T-helper 17 cell (primary cell): ENCODE measurements around the gene SSC5D. TPM values are rescaled to one million over a fixed set of nuclear protein-coding genes. Genes with fewer than 3 reads are reported as not detected.
"Not testable (repeated sequence)": the region's sequence is repeated elsewhere in the genome, so short reads cannot be mapped to it uniquely, and the experiment has no call there.

Experiments used
- ATAC-seq: fragments of 150-1000 bp; cut with Tn5 transposase; 2 replicates; pipeline ENCODE4 v1.10.0; 2021; ENCODE audit warnings: mild to moderate bottlenecking, moderate library complexity
- DNase-seq, 3 donors: peaks; one replicate each; pipeline versions ENCODE4 v3.0.0 to v3.0.0-alpha.2; 2020 to 2021
- H3K9me3 ChIP-seq: one replicate; pipeline ENCODE4 v1.7.0; 2013; ENCODE audit warnings: low read length, mild to moderate bottlenecking; ENCODE audit not compliant: control insufficient read depth, poor library complexity, severe bottlenecking
- H3K27ac Mint-ChIP-seq: one replicate; pipeline ENCODE4 v1.8.0; 2022; ENCODE audit warnings: mild to moderate bottlenecking, moderate library complexity, mixed read lengths
- H3K27me3 Mint-ChIP-seq: one replicate; pipeline ENCODE4 v1.8.0; 2022; ENCODE audit warnings: mixed read lengths
- H3K36me3 Mint-ChIP-seq: one replicate; pipeline ENCODE4 v1.8.0; 2022; ENCODE audit warnings: low read depth, mixed read lengths
- H3K4me1 Mint-ChIP-seq: one replicate; pipeline ENCODE4 v1.8.0; 2022; ENCODE audit warnings: mild to moderate bottlenecking, mixed read lengths
- H3K4me3 Mint-ChIP-seq: one replicate; pipeline ENCODE4 v1.8.0; 2022; ENCODE audit warnings: mild to moderate bottlenecking, moderate library complexity, mixed read lengths
- total RNA-seq, 4 donors: library from RNA in 2 of 4; stranded (reverse) in 2 of 4; gene quantifications; one replicate each; pipeline ENCODE4 v1.2.3 and lab custom pipeline; 2022 to 2026

SSC5D gene
- total RNA-seq (under 1 TPM; 0.08 to 0.47 TPM), total RNA-seq (lab: John Stamatoyannopoulos, UW) (0.12 to 0.45 reads per million in 2 donors)

DNA sequence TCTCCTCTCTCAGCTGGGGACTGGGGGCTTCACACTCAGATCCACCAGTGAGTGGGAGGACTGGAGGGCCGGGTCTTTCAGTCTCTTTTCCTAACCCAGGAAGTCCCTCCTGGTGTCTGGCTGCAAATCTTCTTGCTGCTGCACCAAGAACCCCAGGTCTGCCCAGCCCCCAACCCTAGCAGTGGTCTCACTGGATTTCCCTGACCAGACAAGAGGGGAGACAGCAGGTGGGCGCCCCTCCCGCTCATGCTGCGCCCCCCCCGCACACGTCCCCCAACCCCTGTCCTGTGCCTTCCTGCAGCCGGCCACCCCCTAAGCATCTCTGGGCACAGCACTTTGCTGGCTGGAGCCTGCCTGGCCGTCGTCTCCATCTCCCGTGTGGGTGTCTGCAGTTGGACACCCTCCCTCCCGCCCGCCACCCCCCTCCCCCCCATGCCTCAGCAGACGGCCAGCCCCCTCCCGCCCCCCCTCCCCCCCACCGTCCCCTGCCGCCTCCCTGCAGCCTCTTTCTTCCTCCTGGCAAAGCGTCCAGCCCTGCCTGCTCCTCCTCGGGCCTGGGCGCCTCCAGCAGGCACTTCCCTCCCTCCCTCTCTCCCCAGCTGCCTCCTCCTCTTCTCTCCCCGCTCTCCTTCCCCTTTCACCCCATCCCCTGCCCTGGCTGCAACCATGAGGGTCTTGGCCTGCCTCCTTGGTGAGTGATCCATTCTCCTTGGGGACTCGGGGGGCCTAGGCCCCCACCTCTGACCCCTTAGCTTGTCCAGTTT lies at the start of gene SSC5D:
SSC5D (plus strand) TSS at position 513 of the 764 bp plus-strand sequence; CDS start at position 667, 154 bp downstream.
- Mint-ChIP-seq H3K36me3 (no peaks in the 10 kb centered on the region), H3K4me3 (peak within 1 kb of the TSS; percentile 36), H3K4me1 (peaks cover 5% of the 10 kb centered on the region), H3K27ac (peak within 1 kb of the TSS; percentile 51), H3K27me3 (peaks cover 15% of the 10 kb centered on the region)
- no peak for DNase-seq
- H3K9me3 ChIP-seq: no peaks in the 10 kb centered on the region
- no peak for ATAC-seq

DNA sequence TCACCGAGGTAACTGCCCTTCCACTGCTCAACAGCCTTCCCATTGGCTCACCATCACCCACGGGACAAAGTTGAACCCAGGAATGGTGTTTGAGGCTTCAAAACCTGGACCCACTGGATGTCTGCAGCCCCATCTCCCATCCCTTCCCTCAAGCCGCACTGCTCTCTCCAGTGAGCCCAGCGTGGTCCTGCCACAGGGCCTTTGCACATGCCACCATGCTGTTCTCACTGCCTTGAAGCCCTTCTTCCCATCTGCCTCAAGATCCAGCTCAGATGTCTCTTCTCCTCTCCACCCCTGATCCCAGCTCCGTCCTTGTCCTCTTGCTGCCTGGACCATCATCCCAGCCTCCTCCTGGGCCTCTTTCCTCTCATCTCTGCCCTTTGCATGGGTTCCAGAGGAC lies 49.2 kb upstream of the SSC5D start:
- ATAC-seq (no peak), DNase-seq (no peak)
- peaks cover 19% of the 10 kb centered on the region for H3K4me1 Mint-ChIP-seq
- H3K27me3 Mint-ChIP-seq: peaks cover 51% of the 10 kb centered on the region
- H3K36me3 Mint-ChIP-seq: peaks cover 7% of the 10 kb centered on the region
- no peak overlapping the region for H3K4me3 Mint-ChIP-seq
- H3K27ac Mint-ChIP-seq: no peak overlapping the region
- H3K9me3 ChIP-seq: no peaks in the 10 kb centered on the region

DNA sequence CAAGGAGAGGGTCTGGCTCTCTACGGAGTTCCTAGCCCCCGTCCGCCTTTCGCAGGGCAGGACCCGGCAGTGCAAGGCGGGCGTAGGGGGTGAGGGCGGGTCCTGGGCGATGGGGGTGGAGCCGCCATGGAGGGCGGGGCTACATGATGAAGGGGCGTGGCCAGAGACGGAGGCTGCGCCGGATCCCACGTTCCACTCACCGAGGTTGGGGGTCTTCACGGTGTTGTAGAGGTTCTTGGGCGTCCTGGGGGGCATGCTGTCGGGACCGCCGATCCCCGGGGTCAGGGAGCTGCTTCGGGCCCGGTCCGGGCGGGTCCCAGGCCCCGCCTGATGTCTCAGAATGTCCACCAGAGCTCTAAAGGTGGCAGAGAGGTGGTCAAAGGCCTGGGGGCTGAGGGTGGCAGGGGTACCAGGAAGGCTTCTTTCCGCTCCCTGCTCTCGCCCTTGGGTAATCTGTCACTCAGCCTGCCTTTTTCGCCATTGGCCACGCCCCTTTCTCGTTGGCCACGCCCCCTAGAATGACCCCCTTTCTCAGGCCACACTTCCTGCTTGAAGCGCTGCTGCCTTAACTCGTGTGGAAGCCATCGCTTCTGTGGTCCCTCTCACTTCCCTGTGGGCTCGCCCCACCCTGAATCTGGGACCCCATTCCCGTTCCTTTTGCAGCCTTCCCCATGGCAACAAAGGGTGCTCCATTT lies 47.7 kb upstream of the SSC5D start:
- Mint-ChIP-seq H3K27me3 (peaks cover 62% of the 10 kb centered on the region), H3K4me1 (peaks cover 19% of the 10 kb centered on the region), H3K36me3 (peaks cover 7% of the 10 kb centered on the region), H3K4me3 (peak overlapping the region; percentile 76), H3K27ac (no peak overlapping the region)
- peak; percentile 33 for ATAC-seq
- no peaks in the 10 kb centered on the region for H3K9me3 ChIP-seq
- no peak for DNase-seq

DNA sequence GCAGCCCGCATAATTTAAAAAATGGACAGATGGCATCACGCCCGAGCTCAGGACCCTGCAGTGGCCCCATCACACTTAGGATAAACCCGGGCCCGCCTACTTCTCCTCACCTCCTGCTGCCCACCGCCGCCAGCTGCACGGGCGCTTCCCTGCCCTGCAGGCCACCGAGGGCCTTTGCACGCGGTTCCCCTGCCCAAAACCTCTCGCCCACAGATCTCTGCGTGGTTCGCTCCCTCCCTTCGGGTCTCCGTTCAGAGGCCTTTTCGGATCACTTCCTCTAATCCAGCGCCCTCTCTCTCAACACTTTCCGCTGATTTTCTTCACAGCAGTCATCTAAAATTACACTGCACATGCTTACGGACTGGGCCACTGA lies 46.9 kb upstream of the SSC5D start:
- Mint-ChIP-seq H3K27me3 (peaks cover 68% of the 10 kb centered on the region), H3K4me3 (peak overlapping the region; percentile 76), H3K4me1 (peaks cover 19% of the 10 kb centered on the region), H3K36me3 (peaks cover 9% of the 10 kb centered on the region), H3K27ac (no peak overlapping the region)
- no peak for DNase-seq
- ATAC-seq: no peak
- no peaks in the 10 kb centered on the region for H3K9me3 ChIP-seq

DNA sequence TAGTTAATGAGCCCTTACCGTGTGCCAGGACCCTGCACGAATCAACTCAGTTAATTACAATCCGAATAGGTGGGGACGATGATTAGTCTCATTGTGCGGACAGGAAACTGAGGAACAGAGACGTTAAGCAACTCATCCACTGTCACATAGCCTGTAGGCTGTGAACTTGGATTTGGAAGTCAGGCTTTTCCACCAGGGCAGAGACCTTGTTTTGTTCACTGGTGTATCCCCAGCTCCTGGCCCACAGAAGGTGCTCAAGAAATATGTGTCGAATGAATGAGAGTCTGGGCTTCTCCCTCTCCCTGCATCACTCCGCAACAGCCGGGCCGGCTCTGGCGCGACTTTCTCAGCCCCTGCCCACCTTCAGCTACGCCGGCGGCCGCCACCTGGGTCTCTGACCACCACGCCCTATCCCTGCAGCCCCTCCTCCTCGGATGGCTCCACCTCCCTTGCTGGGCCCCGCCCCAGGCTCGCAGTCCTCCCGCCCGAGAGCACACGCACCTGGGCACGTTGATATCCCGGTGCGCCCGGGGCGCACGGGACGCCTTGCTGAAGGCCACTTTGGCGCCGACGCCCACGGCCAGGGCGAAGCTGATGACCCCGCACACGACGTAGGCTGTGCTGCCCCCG lies 46.4 kb upstream of the SSC5D start:
- H3K27me3 Mint-ChIP-seq: peaks cover 64% of the 10 kb centered on the region
- peaks cover 9% of the 10 kb centered on the region for H3K36me3 Mint-ChIP-seq
- H3K9me3 ChIP-seq: no peaks in the 10 kb centered on the region
- no peak overlapping the region for H3K27ac Mint-ChIP-seq
- peak overlapping the region; percentile 76 for H3K4me3 Mint-ChIP-seq
- ATAC-seq (peak; percentile 14), DNase-seq (no peak)
- H3K4me1 Mint-ChIP-seq: peaks cover 19% of the 10 kb centered on the region

DNA sequence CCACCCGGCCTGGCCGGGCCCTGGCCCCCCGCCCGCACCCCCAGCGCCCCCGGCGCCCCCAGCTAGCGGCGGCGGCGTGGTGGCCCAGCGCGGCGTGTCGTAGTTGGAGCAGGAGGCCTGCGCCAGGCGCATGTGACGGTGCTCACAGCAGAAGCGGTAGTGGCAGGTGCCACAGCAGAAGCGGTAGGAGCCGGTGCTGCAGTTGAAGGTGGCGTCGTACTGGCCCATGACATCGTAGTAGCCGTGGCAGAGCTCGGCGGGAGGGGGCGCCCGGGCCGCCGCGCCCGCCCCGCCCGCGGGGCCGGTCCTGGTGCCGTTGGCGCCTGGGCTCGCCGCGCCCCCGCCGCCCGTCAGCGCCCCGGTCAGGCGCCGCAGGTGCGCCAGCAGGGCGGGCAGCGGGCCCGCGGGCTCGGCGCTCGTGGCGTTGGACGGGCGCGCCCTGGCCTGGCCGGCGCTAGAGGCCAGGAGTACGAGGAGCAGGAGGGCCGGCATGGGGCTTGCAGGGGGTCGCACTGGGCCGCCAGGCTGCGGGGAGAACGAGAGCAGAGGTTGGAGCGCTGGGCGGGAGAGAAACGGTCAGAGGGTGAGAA lies 45.8 kb upstream of the SSC5D start:
- H3K9me3 ChIP-seq: no peaks in the 10 kb centered on the region
- peak overlapping the region; percentile 68 for H3K4me3 Mint-ChIP-seq
- peaks cover 19% of the 10 kb centered on the region for H3K4me1 Mint-ChIP-seq
- ATAC-seq (peak; percentile 74), DNase-seq (no peak)
- peaks cover 58% of the 10 kb centered on the region for H3K27me3 Mint-ChIP-seq
- no peak overlapping the region for H3K27ac Mint-ChIP-seq
- H3K36me3 Mint-ChIP-seq: peaks cover 9% of the 10 kb centered on the region

DNA sequence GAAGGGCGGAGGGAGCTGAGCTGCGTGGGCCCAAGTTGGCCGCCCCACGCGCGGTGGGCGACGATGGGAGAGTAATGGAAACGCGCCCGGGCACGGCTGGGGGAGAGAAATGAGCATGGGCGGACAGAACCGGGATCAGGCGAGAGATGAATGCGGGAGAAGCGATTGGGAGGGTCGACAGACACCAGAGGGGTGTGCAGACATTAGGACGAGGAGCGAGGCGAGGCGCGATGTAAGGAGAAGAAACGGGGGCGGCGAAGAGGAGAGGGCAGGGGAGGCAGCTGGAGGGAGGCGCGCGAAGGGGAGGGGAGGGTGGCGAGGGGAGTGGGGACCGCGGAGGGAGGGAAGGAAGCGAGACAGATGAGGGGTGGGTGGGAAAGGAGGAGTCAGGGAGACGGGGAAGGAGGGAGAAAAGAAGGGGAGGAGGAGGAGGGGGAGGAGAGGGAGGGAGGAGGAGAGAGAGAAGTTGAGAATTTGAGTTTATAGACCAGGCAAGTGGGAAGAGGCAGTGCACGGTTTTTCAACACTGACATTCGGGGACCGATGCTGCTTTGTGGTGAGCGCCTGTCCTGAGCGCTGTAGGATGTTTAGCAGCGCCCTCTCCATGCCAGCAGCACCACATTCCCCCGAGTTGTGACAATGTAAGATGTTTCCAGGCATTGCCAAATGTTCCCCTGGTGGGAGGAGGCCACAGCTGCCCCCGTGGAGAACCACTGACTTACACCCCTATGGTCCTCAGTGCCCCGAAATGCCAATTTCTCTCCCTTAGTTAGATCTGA lies 45.0 kb upstream of the SSC5D start, which contains the start of gene SHISA7:
SHISA7 (minus strand) TSS at position 256 of the 779 bp plus-strand sequence. CDS start 437 bp downstream, outside the sequence.
- peaks cover 58% of the 10 kb centered on the region for H3K27me3 Mint-ChIP-seq
- no peak for DNase-seq
- H3K4me3 Mint-ChIP-seq: peak within 1 kb of the TSS; percentile 68
- ATAC-seq: no peak
- H3K4me1 Mint-ChIP-seq: peaks cover 19% of the 10 kb centered on the region
- H3K27ac Mint-ChIP-seq: no peak within 1 kb of the TSS
- peaks cover 9% of the 10 kb centered on the region for H3K36me3 Mint-ChIP-seq
- H3K9me3 ChIP-seq: no peaks in the 10 kb centered on the region

DNA sequence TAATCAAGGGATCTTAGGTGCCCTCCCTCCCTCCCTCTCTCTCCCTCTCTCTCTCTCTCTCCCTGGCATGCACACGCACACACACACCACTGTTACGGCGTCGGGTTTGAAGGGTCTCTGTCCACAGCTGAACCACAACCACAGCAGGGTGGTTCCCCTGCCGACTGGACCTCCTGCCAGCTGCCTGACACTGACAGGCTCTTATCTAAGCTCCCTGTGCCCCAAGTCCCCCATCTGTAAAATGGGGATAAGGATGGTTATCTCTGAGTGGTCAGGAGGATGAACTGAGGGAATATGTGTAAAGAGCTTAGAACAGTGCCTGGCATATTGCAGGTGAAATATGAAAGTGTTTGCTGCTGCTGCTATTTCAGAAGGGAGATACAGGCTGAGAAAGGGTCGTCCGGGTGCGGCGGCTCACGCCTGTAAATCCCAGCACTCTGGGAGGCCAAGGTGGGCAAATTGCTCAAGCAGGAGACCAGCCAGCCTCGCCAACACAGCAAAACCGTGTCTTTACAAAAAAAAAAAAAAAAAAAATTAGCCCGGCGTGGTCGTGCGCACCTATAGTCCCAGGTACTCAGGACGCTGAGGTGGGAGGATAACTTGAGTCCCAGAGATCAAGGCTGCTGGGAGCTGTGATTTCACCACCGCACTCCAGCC lies 44.3 kb upstream of the SSC5D start:
- Mint-ChIP-seq H3K4me3 (peak overlapping the region; percentile 68), H3K27me3 (peaks cover 50% of the 10 kb centered on the region), H3K4me1 (peaks cover 19% of the 10 kb centered on the region), H3K36me3 (peaks cover 9% of the 10 kb centered on the region), H3K27ac (no peak overlapping the region)
- no peaks in the 10 kb centered on the region for H3K9me3 ChIP-seq
- DNase-seq (no peak), ATAC-seq (no peak)

DNA sequence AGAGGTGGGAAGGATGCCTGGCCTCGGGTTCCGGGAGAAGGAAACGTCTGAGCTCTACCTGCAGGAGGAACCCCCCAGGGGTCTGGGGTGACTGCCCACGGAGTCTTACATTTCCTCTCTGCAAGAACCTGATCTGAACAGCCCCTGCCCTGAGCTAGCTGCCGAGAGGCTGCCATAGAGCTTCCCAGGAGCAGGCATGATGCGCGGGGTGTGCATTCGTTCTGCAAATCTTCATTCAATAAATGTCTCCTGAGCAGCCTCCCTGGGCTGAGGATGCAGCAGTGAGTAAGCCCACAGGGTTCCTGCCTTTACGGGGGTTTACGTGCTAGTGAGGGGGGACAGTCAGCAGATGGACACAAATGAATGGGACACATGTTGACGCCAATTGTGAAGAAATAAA lies 43.6 kb upstream of the SSC5D start:
- no peak overlapping the region for H3K27ac Mint-ChIP-seq
- H3K9me3 ChIP-seq: no peaks in the 10 kb centered on the region
- no peak for ATAC-seq
- no peak overlapping the region for H3K4me3 Mint-ChIP-seq
- no peak for DNase-seq
- H3K27me3 Mint-ChIP-seq: peaks cover 44% of the 10 kb centered on the region
- peaks cover 19% of the 10 kb centered on the region for H3K4me1 Mint-ChIP-seq
- H3K36me3 Mint-ChIP-seq: peaks cover 8% of the 10 kb centered on the region

DNA sequence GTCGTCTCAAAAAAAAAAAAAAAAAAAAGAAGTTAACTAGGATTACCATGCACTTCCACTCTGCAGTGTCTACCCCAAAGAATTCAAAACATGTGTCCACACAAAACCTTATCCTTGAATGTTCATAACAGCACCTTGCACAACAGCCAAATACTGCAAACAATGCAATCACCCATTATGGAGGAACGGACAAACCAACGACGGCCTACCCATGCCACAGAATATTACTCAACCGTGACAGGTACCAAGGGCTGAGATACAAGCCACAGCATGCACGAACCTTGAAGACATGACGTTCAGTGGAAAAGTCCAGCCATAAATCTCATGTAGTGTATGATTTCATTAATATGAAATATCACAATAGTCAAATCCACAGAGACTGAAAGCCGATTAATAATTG lies 42.2 kb upstream of the SSC5D start:
- ATAC-seq (no peak), DNase-seq (no peak)
- Mint-ChIP-seq H3K4me3 (no peak overlapping the region), H3K36me3 (peaks cover 8% of the 10 kb centered on the region), H3K4me1 (peaks cover 19% of the 10 kb centered on the region), H3K27me3 (peaks cover 31% of the 10 kb centered on the region), H3K27ac (no peak overlapping the region)
- no peaks in the 10 kb centered on the region for H3K9me3 ChIP-seq

DNA sequence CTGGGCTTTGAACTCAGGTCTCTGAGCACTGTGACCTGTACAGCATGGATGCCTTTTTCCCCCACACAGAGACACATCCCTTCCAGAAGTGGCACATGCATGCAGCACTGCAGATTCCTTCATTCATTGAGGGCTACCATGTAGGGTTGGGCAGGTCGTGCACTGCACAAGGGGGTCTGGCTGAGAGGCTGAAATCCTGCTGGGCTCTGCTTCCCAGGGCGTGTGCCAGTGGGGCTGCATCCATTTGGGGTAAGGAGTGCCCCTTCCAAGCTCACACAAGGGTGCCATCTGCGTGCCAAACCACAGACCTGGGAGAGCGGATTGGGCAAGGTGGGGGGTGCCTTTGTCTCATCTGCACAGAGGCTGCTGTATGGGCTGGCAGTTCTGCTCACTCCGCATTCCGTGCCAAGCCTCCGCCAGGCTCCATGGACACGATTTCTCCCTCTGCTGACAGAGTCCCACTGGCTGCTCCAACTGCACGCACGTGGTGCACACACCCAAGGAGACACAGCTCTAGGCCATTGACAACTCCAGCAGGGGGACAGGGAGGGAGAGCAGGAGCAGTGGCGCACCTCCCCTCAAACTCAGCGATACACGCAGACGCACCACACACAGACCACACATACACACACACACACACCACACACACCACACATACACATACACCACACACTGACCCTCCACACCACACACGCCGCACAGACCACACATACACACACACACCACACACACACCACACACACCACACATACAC lies 40.6 kb upstream of the SSC5D start:
- peaks cover 24% of the 10 kb centered on the region for H3K27me3 Mint-ChIP-seq
- H3K36me3 Mint-ChIP-seq: peaks cover 4% of the 10 kb centered on the region

DNA sequence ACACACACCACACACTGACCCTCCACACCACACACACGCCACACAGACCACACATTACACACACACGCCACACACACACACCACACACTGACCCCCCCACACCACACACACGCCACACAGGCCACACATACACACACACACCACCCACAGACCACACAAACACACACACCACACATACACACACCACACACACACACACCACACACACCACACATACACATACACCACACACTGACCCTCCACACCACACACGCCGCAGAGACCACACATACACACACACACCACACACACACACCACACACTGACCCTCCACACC lies 40.1 kb upstream of the SSC5D start:
- H3K9me3 ChIP-seq, H3K27ac Mint-ChIP-seq, H3K36me3 Mint-ChIP-seq, ATAC-seq, H3K4me3 Mint-ChIP-seq, DNase-seq: not testable (repeated sequence)
- H3K4me1 Mint-ChIP-seq: peaks cover 11% of the 10 kb centered on the region
- peaks cover 24% of the 10 kb centered on the region for H3K27me3 Mint-ChIP-seq

More for the DNA sequence above, 40.6 kb upstream of the SSC5D start:
- Mint-ChIP-seq H3K27ac (no peak overlapping the region), H3K4me1 (peaks cover 16% of the 10 kb centered on the region), H3K4me3 (no peak overlapping the region)
- ATAC-seq (peak; percentile 30), DNase-seq (no peak)
- no peaks in the 10 kb centered on the region for H3K9me3 ChIP-seq
